ENCODE results near the gene ARHGEF17.

DNA sequence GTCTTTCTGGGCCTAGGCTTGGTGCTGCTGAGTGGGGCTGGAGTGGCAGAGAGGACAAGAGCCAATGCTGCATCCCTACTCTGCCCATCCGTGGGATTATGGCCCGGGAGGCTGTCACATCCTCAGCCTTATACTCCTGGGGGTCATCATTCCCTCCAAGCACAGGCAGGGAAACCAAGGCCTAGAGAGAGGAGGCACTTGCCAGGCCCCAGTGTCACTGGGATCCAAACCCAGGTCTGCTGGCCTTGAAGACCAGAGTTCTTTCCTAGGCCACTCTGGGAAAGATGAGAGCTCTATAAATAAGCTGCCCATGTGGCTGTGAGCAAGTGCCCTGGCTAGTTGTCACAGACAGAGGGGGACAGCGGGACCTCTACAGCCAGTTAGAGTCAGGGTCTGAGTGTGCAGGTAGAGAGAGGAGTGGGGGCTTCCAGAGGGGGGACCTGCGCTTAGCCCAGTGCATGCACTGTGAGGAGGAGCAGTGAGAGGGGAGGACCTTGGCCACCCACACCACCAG, 72.9 kb downstream of the ARHGEF17 start:
- TF ChIP-seq, protein P1, sequence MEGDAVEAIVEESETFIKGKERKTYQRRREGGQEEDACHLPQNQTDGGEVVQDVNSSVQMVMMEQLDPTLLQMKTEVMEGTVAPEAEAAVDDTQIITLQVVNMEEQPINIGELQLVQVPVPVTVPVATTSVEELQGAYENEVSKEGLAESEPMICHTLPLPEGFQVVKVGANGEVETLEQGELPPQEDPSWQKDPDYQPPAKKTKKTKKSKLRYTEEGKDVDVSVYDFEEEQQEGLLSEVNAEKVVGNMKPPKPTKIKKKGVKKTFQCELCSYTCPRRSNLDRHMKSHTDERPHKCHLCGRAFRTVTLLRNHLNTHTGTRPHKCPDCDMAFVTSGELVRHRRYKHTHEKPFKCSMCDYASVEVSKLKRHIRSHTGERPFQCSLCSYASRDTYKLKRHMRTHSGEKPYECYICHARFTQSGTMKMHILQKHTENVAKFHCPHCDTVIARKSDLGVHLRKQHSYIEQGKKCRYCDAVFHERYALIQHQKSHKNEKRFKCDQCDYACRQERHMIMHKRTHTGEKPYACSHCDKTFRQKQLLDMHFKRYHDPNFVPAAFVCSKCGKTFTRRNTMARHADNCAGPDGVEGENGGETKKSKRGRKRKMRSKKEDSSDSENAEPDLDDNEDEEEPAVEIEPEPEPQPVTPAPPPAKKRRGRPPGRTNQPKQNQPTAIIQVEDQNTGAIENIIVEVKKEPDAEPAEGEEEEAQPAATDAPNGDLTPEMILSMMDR (conservative IDR thresholded peaks at IDR 0.05; ENCODE audit: low read depth, low read length): no peak
- no peak for TF ChIP-seq EZH2 (IDR thresholded peaks at IDR 0.05; ENCODE audit: borderline replicate concordance, low read depth, low read length, poor library complexity, severe bottlenecking)

Measured in A673 (cell line).